T-helper 22 cell (primary cell): ENCODE measurements around the gene PCSK7.
"Not testable (repeated sequence)": the region's sequence is repeated elsewhere in the genome, so short reads cannot be mapped to it uniquely, and the experiment has no call there.

ENCODE experiments used
- DNase-seq: peaks from one replicate; pipeline ENCODE4 v3.0.0-alpha.2; 2020; ENCODE audit warnings: low read depth

Gene PCSK7, protein sequence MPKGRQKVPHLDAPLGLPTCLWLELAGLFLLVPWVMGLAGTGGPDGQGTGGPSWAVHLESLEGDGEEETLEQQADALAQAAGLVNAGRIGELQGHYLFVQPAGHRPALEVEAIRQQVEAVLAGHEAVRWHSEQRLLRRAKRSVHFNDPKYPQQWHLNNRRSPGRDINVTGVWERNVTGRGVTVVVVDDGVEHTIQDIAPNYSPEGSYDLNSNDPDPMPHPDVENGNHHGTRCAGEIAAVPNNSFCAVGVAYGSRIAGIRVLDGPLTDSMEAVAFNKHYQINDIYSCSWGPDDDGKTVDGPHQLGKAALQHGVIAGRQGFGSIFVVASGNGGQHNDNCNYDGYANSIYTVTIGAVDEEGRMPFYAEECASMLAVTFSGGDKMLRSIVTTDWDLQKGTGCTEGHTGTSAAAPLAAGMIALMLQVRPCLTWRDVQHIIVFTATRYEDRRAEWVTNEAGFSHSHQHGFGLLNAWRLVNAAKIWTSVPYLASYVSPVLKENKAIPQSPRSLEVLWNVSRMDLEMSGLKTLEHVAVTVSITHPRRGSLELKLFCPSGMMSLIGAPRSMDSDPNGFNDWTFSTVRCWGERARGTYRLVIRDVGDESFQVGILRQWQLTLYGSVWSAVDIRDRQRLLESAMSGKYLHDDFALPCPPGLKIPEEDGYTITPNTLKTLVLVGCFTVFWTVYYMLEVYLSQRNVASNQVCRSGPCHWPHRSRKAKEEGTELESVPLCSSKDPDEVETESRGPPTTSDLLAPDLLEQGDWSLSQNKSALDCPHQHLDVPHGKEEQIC

DNA sequence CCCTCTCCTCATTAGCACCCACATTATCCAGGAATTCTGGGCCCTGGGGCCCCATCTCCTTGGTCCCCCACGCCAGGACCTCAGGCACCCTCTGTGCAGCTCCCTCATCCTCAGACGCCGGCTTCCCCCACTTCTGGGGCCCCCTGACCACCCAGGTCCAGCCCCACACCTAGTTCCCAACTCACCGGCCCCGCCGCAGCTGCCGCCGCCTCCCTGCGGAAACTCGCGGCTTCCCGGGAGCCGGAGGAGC lies at the start of gene PCSK7:
Gene PCSK7 (minus strand): TSS at position 232 of the 250 bp plus-strand sequence. CDS start 2,229 bp downstream, outside the sequence.
- no peak for DNase-seq

DNA sequence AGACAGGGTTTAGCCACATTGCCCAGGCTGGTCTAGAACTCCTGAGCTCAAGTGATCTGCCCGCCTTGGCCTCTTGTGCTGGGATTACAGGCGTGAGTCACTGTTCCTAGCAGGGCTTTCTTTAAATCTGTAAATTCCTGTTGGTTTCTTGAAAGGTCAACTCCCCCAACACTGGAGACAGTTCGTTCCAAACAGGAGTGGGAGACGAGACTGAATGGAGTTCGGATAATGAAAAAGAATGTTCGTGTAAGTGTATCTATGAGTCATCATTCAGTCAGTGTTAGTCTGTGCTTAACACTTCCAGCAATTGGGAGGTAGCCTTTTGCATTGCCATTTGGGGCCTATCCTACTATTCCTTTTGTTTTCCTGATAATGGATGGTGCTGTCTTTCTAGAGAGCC lies 49.3 kb upstream of the PCSK7 start:
- DNase-seq, result no peak

DNA sequence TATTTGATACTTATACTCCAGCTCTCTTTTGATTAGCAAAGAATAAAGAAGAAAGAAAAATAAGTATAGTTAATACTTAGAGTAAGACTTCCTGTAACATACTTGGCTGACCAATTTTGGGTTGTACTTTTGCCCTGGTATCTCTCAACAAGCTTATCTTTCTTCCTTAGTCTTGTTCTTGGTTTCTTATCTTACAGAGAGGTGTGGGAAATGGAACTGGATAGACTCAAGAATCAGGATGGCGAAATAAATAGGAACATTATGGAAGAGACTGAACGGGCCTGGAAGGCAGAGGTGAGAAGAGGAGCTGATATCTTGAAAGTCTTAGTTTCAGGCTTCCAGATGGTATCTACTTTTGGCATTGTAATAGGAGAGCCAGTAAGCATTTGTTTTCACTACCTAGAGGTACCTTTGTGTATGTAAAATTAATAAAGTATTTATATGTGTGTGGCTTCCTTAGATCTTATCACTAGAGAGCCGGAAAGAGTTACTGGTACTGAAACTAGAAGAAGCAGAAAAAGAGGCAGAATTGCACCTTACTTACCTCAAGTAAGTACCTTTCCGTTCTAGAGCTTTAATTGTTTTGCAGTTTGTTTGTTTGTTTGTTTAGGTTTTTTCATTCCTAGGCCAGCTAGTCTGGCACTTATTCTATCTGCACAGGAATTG lies 48.0 kb upstream of the PCSK7 start:
- DNase-seq, result no peak

DNA sequence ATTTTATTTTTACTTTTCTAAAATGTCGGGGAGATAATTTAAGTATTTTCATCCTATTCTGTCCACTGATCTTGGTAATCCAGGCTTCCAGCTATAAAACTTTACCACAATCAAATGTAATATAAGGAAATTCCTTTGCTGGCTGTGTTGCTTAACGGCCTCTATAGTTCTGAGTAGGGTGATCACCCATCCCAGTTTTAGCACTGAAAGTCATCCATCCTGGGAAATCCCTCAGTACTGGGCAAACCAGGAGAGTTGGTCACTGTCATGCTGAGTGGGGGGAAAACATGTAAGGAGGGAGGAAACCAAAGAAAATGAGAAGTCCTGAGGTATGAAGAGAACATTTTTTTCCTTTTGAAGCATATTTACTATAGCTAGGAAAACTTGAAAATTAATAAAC lies 46.5 kb upstream of the PCSK7 start:
- no peak for DNase-seq

DNA sequence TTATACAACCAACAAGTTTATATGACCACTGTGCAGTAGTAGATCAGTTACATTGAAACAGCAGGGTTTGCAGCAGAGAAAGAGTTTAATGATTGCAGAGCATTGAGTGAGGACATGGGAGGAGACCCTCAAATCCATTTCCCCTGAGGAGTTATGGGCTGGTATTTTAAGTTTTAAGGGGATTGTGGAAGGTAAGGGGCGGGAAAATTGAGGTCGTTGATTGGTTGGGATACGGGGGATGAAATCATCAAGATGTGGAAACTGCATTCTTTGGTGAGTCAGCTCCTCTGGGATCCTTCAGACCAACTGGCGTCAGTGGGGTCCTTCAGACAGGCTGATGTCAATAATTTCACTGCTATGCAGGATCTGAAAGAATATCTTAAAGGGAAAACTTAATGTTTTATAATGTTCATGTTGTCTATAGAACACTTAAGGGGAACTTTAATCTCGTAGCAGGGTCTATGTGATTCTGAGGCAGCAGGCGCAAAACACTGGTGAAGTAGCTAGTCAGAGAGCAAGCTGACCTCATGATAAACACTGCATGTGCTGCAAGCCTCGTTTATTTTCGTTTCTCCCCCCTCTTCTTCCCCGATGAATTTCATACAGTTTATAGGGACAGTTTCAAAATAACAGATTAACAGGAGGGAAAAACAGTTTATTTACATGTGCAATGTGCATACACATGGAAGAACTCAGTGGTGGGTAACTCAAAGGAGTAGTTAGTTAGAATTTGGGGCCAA lies 41.8 kb upstream of the PCSK7 start:
- DNase-seq, result no peak

DNA sequence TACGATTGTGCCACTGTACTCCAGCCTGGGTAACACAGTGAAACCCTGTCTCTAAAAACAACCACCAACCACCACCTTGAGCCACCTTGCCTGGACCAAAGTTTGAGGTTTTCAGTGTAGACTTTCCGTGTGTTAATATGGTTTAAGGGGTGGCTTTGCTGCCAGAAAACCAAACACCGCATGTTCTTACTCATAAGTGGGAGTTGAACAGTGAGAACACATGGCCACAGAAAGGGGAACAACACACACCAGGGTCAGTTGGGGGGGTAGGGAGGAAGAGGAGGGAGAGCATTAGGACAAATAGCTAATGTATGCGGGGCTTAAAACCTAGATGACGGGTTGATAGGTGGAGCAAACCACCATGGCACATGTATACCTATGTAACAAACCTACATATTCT lies 40.3 kb upstream of the PCSK7 start:
- not testable (repeated sequence) for DNase-seq

DNA sequence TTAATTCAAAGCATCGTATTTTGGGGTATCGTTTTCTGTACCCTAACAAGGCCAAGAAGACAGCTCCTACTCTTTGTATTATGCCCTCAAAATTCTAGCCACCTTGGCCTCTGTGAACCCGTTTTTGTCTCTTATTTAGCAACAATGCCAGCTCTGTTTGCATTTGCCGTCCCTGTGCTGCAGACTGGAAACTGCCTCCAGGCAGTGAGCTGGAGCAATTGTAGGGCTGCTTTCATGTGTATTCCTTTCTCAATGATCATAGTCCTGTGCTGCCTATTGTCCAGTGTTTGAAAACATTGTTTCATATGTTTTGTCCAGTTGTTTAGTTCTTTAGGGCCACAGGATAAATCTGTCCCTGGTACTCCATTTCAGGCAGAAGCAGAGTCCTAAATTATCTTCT lies 39.3 kb upstream of the PCSK7 start:
- DNase-seq, result no peak

DNA sequence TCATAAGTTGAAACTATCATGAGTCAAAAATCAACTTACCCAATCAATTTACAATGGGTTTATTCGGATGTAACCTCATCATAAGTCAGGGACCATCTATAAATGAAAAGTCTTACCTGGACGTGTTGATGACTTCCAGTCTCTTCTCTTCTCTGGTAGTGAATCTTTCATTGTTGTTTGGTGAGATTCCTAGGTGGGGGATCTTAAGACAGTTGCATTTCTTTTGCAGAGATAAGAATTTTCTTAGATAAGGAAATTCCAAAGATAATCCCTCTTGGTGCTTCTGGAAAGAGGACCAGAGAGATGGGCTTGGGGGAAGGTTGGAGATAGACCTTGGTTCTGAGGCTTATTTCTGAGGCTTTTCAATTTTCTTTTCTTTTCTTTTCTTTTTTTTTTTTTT lies 38.0 kb upstream of the PCSK7 start:
- DNase-seq, result no peak

DNA sequence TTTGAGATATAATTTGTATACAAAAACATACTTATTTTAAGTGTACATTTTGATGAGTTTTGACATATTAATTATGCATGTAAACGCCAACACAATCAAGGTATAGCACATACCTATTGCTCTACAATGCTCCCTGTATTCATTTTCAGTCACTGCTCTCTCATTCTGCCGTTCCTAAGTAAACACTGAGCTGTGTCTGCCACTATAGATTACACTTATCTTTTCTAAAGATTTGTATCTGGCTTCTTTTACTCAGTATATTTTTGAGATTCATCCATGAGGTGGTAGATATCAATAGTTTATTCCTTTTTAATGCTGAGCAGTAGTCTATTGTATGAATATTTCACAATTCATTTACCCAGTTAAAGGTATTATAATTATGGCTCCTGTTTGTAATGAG lies 33.9 kb upstream of the PCSK7 start:
- no peak for DNase-seq

DNA sequence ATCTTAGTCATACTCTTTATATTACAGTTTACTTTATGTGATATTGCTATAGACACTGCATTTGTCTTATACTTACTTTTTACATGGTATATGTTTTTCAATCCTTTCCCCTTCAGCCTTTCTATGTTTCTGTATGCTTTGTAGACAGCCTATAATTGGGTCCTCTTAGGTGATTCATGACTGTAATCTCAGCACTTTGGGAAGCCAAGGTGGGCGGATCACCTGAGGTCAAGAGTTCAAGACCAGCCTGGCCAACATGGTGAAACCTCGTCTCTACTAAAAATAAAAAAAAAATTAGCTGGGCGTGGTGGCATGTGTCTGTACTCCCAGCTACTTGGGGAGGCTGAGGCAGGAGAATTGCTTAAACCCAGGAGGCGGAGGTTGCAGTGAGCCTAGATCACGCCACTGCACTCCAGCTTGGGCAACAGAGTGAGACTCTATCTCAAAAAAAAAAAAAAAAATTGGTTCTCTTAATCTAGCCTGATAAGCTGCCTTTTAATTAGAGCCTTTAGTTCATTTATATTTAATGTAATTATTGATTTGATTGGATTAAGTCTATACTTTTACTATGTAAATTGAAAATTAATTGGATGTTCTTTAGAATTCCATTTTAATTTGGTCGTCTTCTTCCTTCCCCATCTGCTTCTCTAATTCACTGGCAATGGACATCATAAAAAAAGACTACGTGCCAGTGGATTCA lies 32.9 kb upstream of the PCSK7 start:
- not testable (repeated sequence) for DNase-seq

DNA sequence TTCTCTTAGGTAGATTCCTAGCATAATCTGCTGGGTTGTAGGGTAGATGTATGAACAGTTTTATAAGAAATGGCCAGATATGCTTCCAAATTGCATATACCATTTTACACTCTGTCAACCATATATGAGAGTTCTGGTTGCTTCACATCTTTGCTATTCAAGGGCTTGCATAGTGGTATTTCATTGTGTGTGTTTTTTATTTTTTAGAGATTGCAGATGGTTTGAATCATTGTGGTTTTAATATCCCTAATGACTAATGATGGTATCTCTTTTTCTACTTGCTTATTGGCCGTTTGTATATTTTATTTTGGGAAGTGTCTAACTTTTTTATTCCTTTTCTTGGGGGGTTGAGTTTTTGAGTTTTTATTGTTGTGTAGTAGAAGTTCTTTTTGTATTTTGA lies 27.5 kb upstream of the PCSK7 start:
- no peak for DNase-seq

DNA sequence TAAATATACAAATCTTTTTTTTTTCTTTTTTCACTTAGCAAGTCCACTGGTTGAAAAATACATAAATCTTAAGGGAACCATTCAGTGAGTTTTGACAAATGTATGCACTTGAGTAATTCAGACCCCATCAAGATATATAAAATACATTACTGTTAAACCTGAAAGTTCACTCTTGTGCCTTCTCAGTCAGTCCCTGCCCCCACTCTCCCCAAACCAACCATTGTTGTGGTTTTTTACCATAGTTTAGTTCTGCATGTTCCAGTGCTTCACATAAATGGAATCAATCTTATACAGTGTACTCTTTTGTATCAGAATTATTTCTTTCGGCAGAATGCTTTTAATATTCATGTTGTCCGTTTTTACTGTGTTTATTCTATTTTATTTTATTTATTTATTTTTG lies 26.7 kb upstream of the PCSK7 start:
- DNase-seq, result no peak

DNA sequence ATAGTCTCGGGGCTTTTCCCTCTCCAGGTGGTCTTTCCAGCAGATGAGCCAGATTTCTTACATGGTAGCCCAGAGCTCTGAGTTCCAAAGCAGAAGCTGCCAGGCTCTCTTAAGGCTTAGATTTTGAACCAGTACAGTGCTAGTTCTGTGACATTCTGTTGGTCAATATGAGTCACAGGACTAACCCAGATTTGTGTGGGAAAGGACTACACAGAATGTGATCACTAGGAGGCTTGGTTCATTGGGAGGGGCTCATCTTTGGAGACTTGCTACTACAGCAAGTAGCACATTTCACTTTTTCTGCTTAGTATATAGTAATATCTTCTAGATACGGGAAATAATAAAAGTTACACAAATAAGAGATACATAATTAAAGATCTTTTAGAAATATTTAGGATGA lies 24.7 kb upstream of the PCSK7 start:
- DNase-seq, result no peak

DNA sequence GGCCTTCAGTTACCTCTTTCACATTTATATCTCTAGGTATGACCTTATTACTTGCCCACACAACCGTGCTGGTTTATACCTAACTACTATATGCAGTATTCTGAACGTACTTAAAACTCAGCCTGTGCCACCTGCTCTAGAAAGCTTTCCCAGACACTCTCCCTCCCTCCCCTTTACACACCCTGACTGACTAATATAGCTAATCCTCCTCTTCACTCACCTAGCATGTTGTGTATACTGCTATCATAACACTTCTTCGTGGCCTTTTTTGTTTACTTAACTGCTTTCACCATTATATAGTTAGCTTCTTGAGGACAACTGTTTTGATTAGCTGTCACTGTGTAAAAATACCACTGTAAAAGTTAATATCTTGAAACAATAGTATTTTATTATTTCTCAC lies 24.1 kb upstream of the PCSK7 start:
- no peak for DNase-seq

DNA sequence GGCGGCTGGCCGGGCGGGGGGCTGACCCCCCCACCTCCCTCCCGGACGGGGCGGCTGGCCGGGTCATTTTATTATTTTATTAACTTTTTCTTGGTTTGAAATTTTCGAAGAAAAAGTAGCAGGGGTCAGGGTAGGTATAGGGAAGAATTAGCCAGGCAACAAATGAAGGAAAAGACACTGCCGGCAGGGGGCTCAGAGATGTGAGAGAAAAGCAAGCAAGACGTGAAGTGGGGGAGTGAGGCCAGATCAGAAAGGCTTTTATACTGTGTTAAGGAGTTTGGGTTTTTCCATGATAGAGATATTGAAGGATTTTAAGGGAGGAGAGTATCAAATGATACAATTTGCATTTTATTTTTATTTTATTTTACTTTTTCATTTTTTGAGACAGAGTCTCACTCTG lies 19.6 kb upstream of the PCSK7 start:
- no peak for DNase-seq

DNA sequence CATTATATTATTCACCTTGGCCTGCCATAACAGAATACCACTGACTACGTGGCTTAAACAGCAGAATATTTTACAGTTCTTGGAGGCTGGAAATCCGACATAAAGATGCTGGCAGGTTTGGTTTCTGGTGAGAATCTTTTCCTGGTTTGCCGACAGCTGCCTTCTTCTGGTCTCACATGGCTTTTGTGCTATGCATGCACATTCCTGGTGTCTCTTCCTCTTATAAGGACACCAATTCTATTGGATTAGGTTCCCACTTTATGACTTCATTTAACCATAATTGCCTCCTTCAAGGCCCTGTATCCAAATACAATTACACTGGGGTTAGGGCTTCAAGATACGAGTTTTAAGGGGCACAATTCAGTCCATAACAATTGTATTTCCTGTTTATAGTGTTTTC lies 17.7 kb upstream of the PCSK7 start:
- no peak for DNase-seq

DNA sequence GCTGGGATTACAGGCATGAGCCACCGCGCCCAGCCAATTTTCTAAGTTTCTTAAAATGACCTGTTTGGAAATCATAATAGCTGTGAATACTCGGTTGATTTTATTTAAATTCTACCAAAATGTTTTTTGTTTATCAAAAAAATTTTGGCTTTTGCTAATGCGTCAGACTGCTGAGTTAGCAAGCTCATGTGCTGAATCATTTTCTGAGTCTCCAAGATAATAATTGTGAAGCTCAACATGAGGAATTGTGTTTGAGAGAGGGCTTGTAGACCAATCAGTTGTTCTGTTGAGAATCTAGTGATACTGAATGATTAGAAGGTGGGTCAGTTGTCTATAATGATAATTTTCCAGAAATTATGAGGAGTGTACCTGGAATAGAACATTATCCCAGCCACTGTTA lies 16.5 kb upstream of the PCSK7 start:
- DNase-seq, result no peak

DNA sequence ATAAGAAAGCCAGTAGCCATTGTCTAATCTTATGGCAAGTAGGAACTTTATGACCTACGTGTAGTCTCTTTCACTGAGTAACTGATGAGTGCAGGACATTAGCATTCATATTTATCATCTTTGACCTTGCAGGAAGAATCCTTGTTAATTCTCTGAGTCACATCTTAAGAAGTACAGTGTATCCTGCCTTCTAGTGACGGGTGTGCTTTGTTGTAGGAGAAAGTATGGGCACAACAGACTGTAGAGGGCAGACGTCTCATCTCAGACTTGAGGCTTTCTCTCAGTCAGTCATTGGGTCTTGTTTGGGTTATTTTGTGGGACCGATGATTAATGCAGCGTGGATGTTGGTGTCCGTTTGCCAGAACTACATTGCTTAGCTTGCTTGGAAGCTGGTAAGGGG lies 7.4 kb upstream of the PCSK7 start:
- DNase-seq, result no peak

DNA sequence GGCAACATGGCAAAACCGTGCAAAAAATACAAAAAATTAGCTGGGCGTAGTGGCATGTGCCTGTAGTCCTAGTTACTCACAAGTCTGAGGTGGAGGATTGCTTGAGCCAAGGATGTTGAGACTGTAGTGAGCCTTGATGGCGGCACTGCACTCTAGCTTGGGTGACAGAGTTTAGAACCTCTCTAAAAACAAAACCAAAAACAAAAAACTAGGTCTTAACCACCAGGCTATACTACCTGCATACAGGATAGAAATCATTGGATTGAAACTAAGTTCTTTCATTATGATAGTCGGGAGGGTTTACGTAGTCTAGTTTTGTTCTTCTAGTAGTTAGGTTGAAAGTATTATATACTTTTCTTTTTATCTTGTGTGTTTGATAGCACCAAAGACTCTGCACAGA lies 6.3 kb upstream of the PCSK7 start:
- no peak for DNase-seq

DNA sequence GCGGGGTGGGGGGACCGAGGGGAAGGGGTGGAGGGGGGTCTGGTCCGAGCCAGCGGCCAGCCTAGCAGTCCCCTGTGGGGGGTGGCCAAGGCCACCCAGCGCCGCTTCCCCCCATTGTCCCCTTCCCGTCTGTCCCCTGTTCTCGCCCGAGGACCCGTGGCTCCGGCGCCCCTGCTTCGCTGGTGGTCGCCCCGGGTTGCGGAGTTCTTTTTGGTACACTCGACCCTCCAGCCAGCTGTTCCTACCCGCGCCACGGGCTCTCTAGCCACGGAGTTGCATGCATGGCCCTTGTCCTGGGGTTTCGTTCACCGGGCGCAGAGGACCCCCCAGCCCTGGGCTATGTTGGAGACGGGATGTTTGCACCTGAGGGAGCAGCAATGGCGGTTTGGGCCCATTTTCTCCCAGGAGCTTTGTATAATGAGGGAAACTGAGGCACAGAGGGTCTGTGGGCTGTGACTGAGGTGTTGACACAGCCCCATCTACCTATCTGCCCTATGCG lies 1.1 kb upstream of the PCSK7 start:
- DNase-seq, result no peak

DNA sequence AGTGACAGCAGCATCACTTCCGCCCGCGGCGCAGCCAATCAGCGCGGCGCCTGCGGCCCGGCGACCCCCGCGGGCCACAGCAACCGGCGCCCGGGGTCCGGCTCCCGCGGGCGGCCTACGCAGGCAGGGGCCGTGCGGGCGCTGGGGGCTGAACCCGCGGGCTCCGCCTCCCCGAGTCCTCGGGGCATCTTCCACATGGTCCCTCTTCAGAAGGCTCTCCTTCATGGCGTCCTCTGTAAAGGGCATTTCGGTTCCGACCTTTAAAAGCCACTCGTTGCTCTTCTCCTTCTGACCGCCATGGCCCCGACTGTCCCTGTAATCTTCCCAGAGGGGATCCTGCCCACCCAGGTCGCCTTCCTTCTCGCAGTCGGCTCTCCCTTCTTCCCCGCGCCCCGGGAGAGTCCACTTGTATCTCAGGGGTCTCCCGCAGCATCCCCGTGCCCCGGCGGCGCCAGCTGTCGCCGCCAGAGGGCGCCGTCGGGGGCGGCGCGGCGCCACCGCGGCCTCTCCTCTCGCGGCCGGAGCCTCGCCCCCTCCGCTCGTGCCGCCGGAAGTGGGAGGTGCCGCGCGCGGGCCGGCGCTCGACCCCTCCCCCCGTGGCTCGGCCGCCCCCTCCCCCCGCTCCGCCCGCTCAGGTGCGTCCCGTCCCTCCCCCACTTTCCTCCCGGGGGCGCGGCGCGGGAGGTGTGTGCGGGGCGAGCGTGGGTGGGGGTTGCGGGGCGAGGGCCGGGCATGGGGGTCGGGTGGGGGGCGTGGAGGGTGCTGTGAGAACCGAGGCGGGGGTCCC lies 412 bp upstream of the PCSK7 start, which contains the start of gene RNF214:
Gene RNF214 (plus strand): TSS at position 580 of the 787 bp plus-strand sequence. CDS start 1,602 bp downstream, outside the sequence.
- DNase-seq, result peak; percentile 60
